Neural cell (in vitro differentiated cells): ENCODE measurements around the gene ZBTB7C.

Source experiments
- EP300 ChIP-seq: fragments of 450-650 bp; conservative IDR thresholded peaks from 2 replicates; pipeline ENCODE4 v1.6.1; 2014; ENCODE audit warnings: antibody characterized with exemption, mild to moderate bottlenecking, moderate library complexity; ENCODE audit not compliant: poor library complexity, severe bottlenecking
- EZH2 ChIP-seq: fragments of 200-600, 300-800 bp; shearing (Covaris generic), sonication (generic); IDR thresholded peaks from 2 replicates; pipeline ENCODE4 v1.6.1; 2014; ENCODE audit warnings: antibody characterized with exemption, low read length, borderline replicate concordance, mild to moderate bottlenecking; ENCODE audit not compliant: insufficient read depth, poor library complexity, severe bottlenecking
- POLR2AphosphoS5 ChIP-seq: IDR thresholded peaks from 2 replicates; pipeline ENCODE4 v1.6.1; 2012
- RAD21 ChIP-seq: fragments of 450-650 bp; conservative IDR thresholded peaks from 2 replicates; pipeline ENCODE4 v1.6.1; 2014; ENCODE audit warnings: antibody characterized with exemption, mild to moderate bottlenecking, moderate library complexity
- SMC3 ChIP-seq: fragments of 450-650 bp; conservative IDR thresholded peaks from 2 replicates; pipeline ENCODE4 v1.6.1; 2014; ENCODE audit warnings: antibody characterized with exemption, mild to moderate bottlenecking, moderate library complexity; ENCODE audit not compliant: poor library complexity
- TAF1 ChIP-seq: IDR thresholded peaks from 2 replicates; pipeline ENCODE4 v1.6.1; 2012; ENCODE audit warnings: low read depth
- TF ChIP-seq, protein P1 (sequence below): fragments of 450-650 bp; IDR thresholded peaks from 2 replicates; pipeline ENCODE4 v1.5.1; 2014; ENCODE audit warnings: antibody characterized with exemption, mild to moderate bottlenecking, moderate library complexity; ENCODE audit not compliant: poor library complexity, severe bottlenecking

DNA sequence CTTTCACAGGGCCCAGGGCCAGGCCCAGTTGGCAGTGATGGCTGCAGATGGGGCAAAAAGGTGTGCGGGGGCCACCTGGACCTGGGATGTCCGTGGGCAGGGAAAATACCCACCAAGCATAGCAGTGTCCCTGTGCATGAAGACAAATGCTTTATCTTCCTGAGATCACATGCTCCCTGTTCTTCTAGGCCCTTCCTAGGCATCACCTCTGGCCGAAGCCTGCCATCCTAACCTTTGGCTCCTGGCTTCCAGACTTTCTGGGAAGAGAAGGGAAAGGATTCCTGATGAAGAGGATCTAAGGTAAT, 373.7 kb downstream of the ZBTB7C start:
- TF ChIP-seq, protein P1, sequence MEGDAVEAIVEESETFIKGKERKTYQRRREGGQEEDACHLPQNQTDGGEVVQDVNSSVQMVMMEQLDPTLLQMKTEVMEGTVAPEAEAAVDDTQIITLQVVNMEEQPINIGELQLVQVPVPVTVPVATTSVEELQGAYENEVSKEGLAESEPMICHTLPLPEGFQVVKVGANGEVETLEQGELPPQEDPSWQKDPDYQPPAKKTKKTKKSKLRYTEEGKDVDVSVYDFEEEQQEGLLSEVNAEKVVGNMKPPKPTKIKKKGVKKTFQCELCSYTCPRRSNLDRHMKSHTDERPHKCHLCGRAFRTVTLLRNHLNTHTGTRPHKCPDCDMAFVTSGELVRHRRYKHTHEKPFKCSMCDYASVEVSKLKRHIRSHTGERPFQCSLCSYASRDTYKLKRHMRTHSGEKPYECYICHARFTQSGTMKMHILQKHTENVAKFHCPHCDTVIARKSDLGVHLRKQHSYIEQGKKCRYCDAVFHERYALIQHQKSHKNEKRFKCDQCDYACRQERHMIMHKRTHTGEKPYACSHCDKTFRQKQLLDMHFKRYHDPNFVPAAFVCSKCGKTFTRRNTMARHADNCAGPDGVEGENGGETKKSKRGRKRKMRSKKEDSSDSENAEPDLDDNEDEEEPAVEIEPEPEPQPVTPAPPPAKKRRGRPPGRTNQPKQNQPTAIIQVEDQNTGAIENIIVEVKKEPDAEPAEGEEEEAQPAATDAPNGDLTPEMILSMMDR = no peak
- TF ChIP-seq RAD21 = no peak
- TF ChIP-seq TAF1 = no peak
- no peak for TF ChIP-seq SMC3
- TF ChIP-seq EP300 = no peak
- TF ChIP-seq EZH2 = no peak
- no peak for TF ChIP-seq POLR2AphosphoS5
